ENCODE results near the gene SLC24A1. TPM values are rescaled to one million over a fixed set of nuclear protein-coding genes. Genes with fewer than 3 reads are reported as not detected.

The SLC24A1 gene
- total RNA-seq, 3 donors from 2014 or later: 6.5 to 10.3 (median 8.4) TPM

DNA sequence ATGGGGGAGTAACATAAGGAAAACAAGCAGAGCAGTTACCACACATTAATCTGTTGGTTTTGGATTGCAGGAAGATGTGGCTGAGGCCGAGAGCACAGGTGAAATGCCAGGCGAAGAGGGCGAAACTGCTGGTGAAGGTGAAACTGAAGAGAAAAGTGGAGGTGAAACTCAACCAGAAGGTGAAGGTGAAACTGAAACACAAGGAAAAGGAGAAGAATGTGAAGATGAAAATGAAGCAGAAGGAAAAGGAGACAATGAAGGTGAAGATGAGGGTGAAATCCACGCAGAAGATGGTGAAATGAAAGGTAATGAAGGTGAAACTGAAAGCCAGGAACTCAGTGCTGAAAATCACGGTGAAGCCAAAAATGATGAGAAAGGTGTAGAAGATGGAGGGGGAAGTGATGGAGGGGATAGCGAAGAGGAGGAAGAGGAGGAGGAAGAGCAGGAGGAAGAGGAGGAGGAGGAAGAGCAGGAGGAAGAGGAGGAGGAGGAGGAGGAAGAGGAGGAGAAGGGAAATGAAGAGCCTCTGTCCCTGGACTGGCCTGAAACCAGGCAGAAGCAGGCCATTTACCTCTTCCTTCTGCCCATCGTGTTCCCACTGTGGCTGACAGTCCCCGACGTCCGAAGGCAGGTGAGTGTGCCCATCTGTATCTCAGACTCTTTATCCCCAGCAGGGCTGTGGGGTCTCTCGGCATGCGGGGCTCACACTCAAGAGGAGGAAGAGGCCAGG, 28.7 kb downstream of the SLC24A1 start:
- Histone ChIP-seq H3K4me1 (ENCODE audit: low read depth) (no peaks in the 10 kb centered on the region), H3K4me3 (no peak overlapping the region), H3K9me3 (no peaks in the 10 kb centered on the region), H3K36me3 (ENCODE audit: low read depth) (no peaks in the 10 kb centered on the region)
- ATAC-seq: no peak
- DNase-seq: no peak
- TF ChIP-seq, protein P1, sequence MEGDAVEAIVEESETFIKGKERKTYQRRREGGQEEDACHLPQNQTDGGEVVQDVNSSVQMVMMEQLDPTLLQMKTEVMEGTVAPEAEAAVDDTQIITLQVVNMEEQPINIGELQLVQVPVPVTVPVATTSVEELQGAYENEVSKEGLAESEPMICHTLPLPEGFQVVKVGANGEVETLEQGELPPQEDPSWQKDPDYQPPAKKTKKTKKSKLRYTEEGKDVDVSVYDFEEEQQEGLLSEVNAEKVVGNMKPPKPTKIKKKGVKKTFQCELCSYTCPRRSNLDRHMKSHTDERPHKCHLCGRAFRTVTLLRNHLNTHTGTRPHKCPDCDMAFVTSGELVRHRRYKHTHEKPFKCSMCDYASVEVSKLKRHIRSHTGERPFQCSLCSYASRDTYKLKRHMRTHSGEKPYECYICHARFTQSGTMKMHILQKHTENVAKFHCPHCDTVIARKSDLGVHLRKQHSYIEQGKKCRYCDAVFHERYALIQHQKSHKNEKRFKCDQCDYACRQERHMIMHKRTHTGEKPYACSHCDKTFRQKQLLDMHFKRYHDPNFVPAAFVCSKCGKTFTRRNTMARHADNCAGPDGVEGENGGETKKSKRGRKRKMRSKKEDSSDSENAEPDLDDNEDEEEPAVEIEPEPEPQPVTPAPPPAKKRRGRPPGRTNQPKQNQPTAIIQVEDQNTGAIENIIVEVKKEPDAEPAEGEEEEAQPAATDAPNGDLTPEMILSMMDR (IDR thresholded peaks at IDR 0.05): no peak
- intact Hi-C loops (cut with DNase I, micrococcal nuclease): no loop called here

DNA sequence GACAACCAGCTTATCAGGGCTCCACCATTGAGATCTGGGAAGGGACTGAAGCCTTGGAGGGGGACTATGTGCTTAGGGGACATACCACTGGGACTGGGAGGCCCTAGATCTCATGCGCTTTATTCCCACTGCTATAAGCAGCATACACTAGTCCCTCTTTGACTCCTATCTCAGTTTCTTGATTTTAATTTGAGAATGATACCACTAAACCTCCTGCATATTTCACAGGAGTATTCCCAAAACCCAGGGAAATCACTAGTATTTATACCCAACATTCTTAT, 29.2 kb downstream of the SLC24A1 start:
- Histone ChIP-seq H3K4me3 (no peak overlapping the region), H3K9me3 (no peaks in the 10 kb centered on the region), H3K36me3 (ENCODE audit: low read depth) (no peaks in the 10 kb centered on the region), H3K4me1 (ENCODE audit: low read depth) (no peaks in the 10 kb centered on the region)
- TF ChIP-seq, protein P1 (IDR thresholded peaks at IDR 0.05): no peak
- ATAC-seq (no peak), DNase-seq (no peak)
- intact Hi-C loops (cut with DNase I, micrococcal nuclease): no loop called here

DNA sequence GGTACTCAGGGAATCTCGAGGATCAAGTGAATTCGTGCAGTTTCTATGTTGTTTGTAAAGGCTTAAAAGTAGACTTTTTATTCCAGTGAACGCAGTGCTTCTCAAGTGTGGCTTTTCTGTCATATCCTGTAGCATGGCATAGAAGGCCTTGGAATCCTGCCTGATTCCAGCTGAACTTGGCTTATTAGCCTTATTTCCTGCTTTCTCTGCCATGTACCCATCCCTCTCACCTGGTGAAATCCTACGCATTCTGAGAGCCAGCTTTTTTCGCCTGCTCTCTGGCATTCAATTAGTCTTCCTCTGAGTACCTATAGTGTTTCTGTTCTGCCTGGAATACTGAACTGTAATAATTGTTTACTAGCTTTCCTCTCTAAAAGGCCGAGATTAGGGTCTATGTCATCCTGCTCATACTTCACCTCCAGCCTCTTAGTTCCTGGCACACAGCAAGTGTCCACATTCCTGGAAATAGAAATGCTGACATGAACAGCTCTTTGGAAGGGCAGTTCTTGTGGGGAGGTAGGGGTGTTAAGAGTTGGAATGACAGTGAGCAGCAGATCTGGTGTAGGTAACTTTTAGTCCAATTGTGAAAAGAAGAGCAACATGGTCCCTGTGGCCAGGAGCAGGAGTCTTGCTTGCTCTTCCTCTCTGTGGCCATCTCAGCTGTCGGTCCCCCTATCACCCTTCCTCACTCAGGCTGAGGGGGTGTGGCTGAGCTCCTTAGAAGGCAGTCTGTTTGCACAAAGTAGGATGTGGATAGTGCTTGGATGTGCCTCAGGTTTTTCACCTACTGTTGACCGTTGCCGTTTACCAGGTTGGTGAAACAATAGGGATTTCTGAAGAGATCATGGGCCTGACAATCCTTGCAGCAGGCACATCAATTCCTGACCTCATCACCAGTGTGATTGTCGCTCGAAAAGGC, 30.4 kb downstream of the SLC24A1 start:
- Histone ChIP-seq H3K9me3 (no peaks in the 10 kb centered on the region), H3K4me3 (no peak overlapping the region), H3K4me1 (ENCODE audit: low read depth) (no peaks in the 10 kb centered on the region), H3K36me3 (ENCODE audit: low read depth) (no peaks in the 10 kb centered on the region)
- DNase-seq (no peak), ATAC-seq (no peak)
- intact Hi-C loops (cut with DNase I, micrococcal nuclease): no loop called here
- TF ChIP-seq, protein P1 (IDR thresholded peaks at IDR 0.05): no peak

DNA sequence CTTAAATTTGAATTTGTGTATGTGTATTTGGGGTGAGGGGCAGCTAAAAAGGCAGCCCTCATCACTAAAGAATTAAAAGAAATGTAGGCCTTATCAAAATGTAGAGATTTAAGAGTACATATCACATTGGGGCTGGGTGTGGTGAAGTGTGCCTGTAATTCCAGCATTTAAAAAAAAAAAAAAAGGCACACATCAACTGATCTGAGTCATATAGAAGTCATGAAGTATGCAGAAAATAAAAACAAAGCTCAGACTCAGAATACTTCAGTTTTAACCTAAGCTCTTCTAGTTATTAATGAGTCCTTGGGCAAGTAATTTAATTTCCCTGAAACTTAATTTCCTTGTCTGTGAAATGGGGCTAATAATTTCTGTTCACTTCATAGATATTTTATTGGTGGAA, 31.6 kb downstream of the SLC24A1 start:
- Histone ChIP-seq H3K4me1 (ENCODE audit: low read depth) (no peaks in the 10 kb centered on the region), H3K4me3 (no peak overlapping the region), H3K36me3 (ENCODE audit: low read depth) (no peaks in the 10 kb centered on the region), H3K9me3 (no peaks in the 10 kb centered on the region)
- no peak for ATAC-seq
- TF ChIP-seq, protein P1 (IDR thresholded peaks at IDR 0.05): no peak
- DNase-seq: no peak
- intact Hi-C loops (cut with DNase I, micrococcal nuclease): no loop called here

DNA sequence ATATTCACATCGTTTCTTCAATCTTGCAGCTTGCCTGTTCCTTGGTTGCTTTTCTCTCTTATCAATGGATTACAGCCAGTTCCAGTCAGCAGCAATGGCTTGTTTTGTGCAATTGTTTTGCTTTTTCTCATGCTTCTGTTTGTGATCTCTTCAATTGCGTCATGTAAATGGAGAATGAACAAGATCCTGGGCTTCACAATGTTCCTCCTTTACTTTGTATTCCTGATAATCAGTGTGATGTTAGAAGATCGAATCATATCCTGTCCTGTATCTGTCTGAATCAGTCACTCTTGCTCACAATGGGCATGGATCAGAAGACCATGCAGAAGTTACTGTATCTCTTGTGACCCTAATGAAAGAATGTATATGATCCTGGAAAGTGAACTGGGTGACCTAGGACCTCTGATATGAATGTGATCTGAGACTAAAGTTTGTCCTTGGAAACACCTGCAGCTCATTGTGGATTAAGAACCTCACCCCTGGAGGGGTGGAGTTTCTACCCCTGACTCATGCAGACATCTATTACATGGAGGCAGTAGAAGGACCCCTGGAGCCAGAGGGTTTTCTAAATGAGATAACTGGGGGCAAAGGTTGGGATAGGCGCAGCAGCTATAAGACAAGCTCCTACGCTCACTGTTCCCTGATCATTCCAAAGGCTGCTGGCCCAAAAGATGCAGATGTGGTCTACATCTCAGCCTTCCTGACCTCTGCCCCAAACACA, 32.2 kb downstream of the SLC24A1 start:
- DNase-seq: no peak
- Histone ChIP-seq H3K9me3 (no peaks in the 10 kb centered on the region), H3K36me3 (ENCODE audit: low read depth) (no peaks in the 10 kb centered on the region), H3K4me1 (ENCODE audit: low read depth) (no peaks in the 10 kb centered on the region), H3K4me3 (no peak overlapping the region)
- intact Hi-C loops (cut with DNase I, micrococcal nuclease): no loop called here
- TF ChIP-seq, protein P1 (IDR thresholded peaks at IDR 0.05): no peak
- no peak for ATAC-seq
